Activated CD4-positive, alpha-beta T cell treated with anti-CD3 and anti-CD28 coated beads for 36 hours (primary cell): ENCODE data around the gene KIRREL1. TPM values are rescaled to one million over a fixed set of nuclear protein-coding genes. Genes with fewer than 3 reads are reported as not detected.

Source experiments
- ATAC-seq: fragments of 200-7000 bp; cut with Tn5 transposase; one replicate; pipeline ENCODE4 v1.10.0; 2021; ENCODE audit warnings: mild to moderate bottlenecking, moderate library complexity
- CTCF ChIA-PET: fragments of 350-600 bp; sonication (Branson Sonifier 250); formaldehyde crosslinking; loops from one replicate; lab custom pipeline; 2021; ENCODE audit warnings: antibody characterized with exemption; lab: Charles Lee
- POLR2A ChIA-PET: fragments of 350-600 bp; sonication (Branson Sonifier 250); formaldehyde crosslinking; loops from one replicate; lab custom pipeline; 2021; ENCODE audit warnings: antibody characterized with exemption, inconsistent platforms; lab: Charles Lee
- DNase-seq: peaks from one replicate; pipeline ENCODE4 v3.0.0-alpha.2; 2020
- H3K27ac Mint-ChIP-seq: one replicate; pipeline ENCODE4 v1.8.0; 2021; ENCODE audit warnings: mixed read lengths
- H3K27me3 Mint-ChIP-seq: one replicate; pipeline ENCODE4 v1.8.0; 2021; ENCODE audit warnings: mixed read lengths
- H3K36me3 Mint-ChIP-seq: one replicate; pipeline ENCODE4 v1.8.0; 2021; ENCODE audit warnings: low read depth, mixed read lengths
- H3K4me1 Mint-ChIP-seq: one replicate; pipeline ENCODE4 v1.8.0; 2021; ENCODE audit warnings: mixed read lengths
- H3K4me3 Mint-ChIP-seq: one replicate; pipeline ENCODE4 v1.8.0; 2021; ENCODE audit warnings: mild to moderate bottlenecking, moderate library complexity, mixed read lengths
- H3K9me3 Mint-ChIP-seq: one replicate; pipeline ENCODE4 v1.8.0; 2021; ENCODE audit warnings: low read depth, mixed read lengths
- intact Hi-C, 2 experiments: fragments of 100-400 bp; cut with DNase I in 1 of 2; cut with micrococcal nuclease in 1 of 2; formaldehyde crosslinking; loops; one replicate each; pipeline versions ENCODE4 v1.14.2 to v1.15.1; 2022 to 2024; cut with DNase I, micrococcal nuclease
- total RNA-seq, 2 experiments: library from RNA; stranded (reverse); gene quantifications; one replicate each; pipeline ENCODE4 v1.2.3, GENCODE V29; 2021

The KIRREL1 gene
- total RNA-seq, 2 experiments from 2014 or later = 0.21 to 0.25 TPM

- no peaks in the 10 kb centered on the region for H3K4me1 Mint-ChIP-seq
- H3K9me3 Mint-ChIP-seq = no peaks in the 10 kb centered on the region
- H3K36me3 Mint-ChIP-seq = no peaks in the 10 kb centered on the region
- ChIA-PET CTCF (interaction anchor here (0.8 kb wide), 1 partner anchor 16 kb away, joined by 3 read pairs; no protein-coding TSS in a partner anchor), POLR2A (no interaction called here)
- H3K27ac Mint-ChIP-seq = no peak overlapping the region
- no peak overlapping the region for H3K4me3 Mint-ChIP-seq
- intact Hi-C loops = no loop called here
- no peak for ATAC-seq
- peaks cover 6% of the 10 kb centered on the region for H3K27me3 Mint-ChIP-seq
- no peak for DNase-seq
Measured at GRCh38 chr1:158007667-158008386, 14.4 kb downstream of the KIRREL1 start.

- DNase-seq (no peak), ATAC-seq (no peak)
- ChIA-PET POLR2A (no interaction called here), CTCF (no interaction called here)
- Mint-ChIP-seq H3K4me1 (no peaks in the 10 kb centered on the region), H3K4me3 (no peak overlapping the region), H3K36me3 (no peaks in the 10 kb centered on the region), H3K27ac (no peak overlapping the region), H3K27me3 (peaks cover 9% of the 10 kb centered on the region), H3K9me3 (no peaks in the 10 kb centered on the region)
- intact Hi-C loops = no loop called here
Measured at GRCh38 chr1:158008630-158009029, 15.2 kb downstream of the KIRREL1 start.

GRCh38 chr1:158011714-158012113 lies 18.3 kb downstream of the KIRREL1 start:
- peaks cover 9% of the 10 kb centered on the region for H3K27me3 Mint-ChIP-seq
- POLR2A ChIA-PET = no interaction called here
- H3K4me1 Mint-ChIP-seq = no peaks in the 10 kb centered on the region
- no peaks in the 10 kb centered on the region for H3K9me3 Mint-ChIP-seq
- H3K27ac Mint-ChIP-seq = no peak overlapping the region
- no peaks in the 10 kb centered on the region for H3K36me3 Mint-ChIP-seq
- H3K4me3 Mint-ChIP-seq = no peak overlapping the region
- no peak for ATAC-seq
- intact Hi-C loops = no loop called here
- no peak for DNase-seq
- CTCF ChIA-PET = interaction anchor here (0.7 to 1.8 kb wide), 4 partner anchors 13 to 167 kb away, joined by 3 to 5 read pairs (median 3); no protein-coding TSS in a partner anchor

GRCh38 chr1:158013840-158014730 lies 20.6 kb downstream of the KIRREL1 start:
- no peaks in the 10 kb centered on the region for H3K4me1 Mint-ChIP-seq
- CTCF ChIA-PET = no interaction called here

GRCh38 chr1:158014731-158015320 lies 21.4 kb downstream of the KIRREL1 start:
- no peak overlapping the region for H3K27ac Mint-ChIP-seq
- CTCF ChIA-PET = interaction anchor here (1.8 kb wide), 1 partner anchor 24 kb away, joined by 5 read pairs; no protein-coding TSS in a partner anchor
- ATAC-seq (no peak), DNase-seq (no peak)
- H3K9me3 Mint-ChIP-seq = no peaks in the 10 kb centered on the region
- intact Hi-C loops = no loop called here
- POLR2A ChIA-PET = no interaction called here
- H3K27me3 Mint-ChIP-seq = peaks cover 6% of the 10 kb centered on the region
- H3K36me3 Mint-ChIP-seq = no peaks in the 10 kb centered on the region
- no peak overlapping the region for H3K4me3 Mint-ChIP-seq
- no peaks in the 10 kb centered on the region for H3K4me1 Mint-ChIP-seq

More at GRCh38 chr1:158013840-158014730, 20.6 kb downstream of the KIRREL1 start:
- intact Hi-C loops = no loop called here
- Mint-ChIP-seq H3K4me3 (no peak overlapping the region), H3K27me3 (peaks cover 6% of the 10 kb centered on the region), H3K9me3 (no peaks in the 10 kb centered on the region), H3K36me3 (no peaks in the 10 kb centered on the region), H3K27ac (no peak overlapping the region)
- POLR2A ChIA-PET = no interaction called here
- DNase-seq (no peak), ATAC-seq (no peak)

GRCh38 chr1:158016651-158017335 lies 23.3 kb downstream of the KIRREL1 start:
- CTCF ChIA-PET = interaction anchor here (1.8 kb wide), 1 partner anchor 26 kb away, joined by 5 read pairs; no protein-coding TSS in a partner anchor
- intact Hi-C loops = no loop called here
- Mint-ChIP-seq H3K27ac (no peak overlapping the region), H3K4me3 (no peak overlapping the region), H3K4me1 (no peaks in the 10 kb centered on the region), H3K27me3 (peaks cover 6% of the 10 kb centered on the region), H3K36me3 (no peaks in the 10 kb centered on the region), H3K9me3 (no peaks in the 10 kb centered on the region)
- ATAC-seq (no peak), DNase-seq (no peak)
- POLR2A ChIA-PET = no interaction called here

GRCh38 chr1:158017800-158018595 lies 24.6 kb downstream of the KIRREL1 start:
- CTCF ChIA-PET = interaction anchor here (0.7 to 1.1 kb wide), 3 partner anchors 104 to 1132 kb away, joined by 3 to 4 read pairs (median 3); no protein-coding TSS in a partner anchor
- intact Hi-C loops = no loop called here
- no peak overlapping the region for H3K4me3 Mint-ChIP-seq
- no peaks in the 10 kb centered on the region for H3K9me3 Mint-ChIP-seq
- H3K36me3 Mint-ChIP-seq = no peaks in the 10 kb centered on the region
- ATAC-seq (no peak), DNase-seq (no peak)
- peaks cover 6% of the 10 kb centered on the region for H3K27me3 Mint-ChIP-seq
- H3K27ac Mint-ChIP-seq = no peak overlapping the region
- no peaks in the 10 kb centered on the region for H3K4me1 Mint-ChIP-seq
- POLR2A ChIA-PET = no interaction called here

- Mint-ChIP-seq H3K4me3 (no peak overlapping the region), H3K4me1 (no peaks in the 10 kb centered on the region), H3K27ac (no peak overlapping the region), H3K36me3 (no peaks in the 10 kb centered on the region), H3K27me3 (peaks cover 3% of the 10 kb centered on the region), H3K9me3 (no peaks in the 10 kb centered on the region)
- CTCF ChIA-PET = interaction anchor here (1.0 to 1.1 kb wide), 2 partner anchors 102 to 106 kb away, joined by 3 to 4 read pairs; no protein-coding TSS in a partner anchor
- intact Hi-C loops = no loop called here
- POLR2A ChIA-PET = no interaction called here
- ATAC-seq (no peak), DNase-seq (no peak)
Measured at GRCh38 chr1:158019171-158019868, 25.9 kb downstream of the KIRREL1 start.

GRCh38 chr1:158020259-158020885 lies 26.9 kb downstream of the KIRREL1 start:
- CTCF ChIA-PET = interaction anchor here (0.6 kb wide), 1 partner anchor 157 kb away, joined by 3 read pairs; no protein-coding TSS in a partner anchor
- no peaks in the 10 kb centered on the region for H3K9me3 Mint-ChIP-seq

More at GRCh38 chr1:158020259-158020885, 26.9 kb downstream of the KIRREL1 start:
- Mint-ChIP-seq H3K4me3 (no peak overlapping the region), H3K27ac (no peak overlapping the region), H3K36me3 (no peaks in the 10 kb centered on the region), H3K27me3 (peaks cover 3% of the 10 kb centered on the region), H3K4me1 (no peaks in the 10 kb centered on the region)
- no peak for DNase-seq
- POLR2A ChIA-PET = no interaction called here
- no peak for ATAC-seq
- intact Hi-C loops = no loop called here
